ENCODE data around the gene HOTAIR.

HOTAIR gene

DNA sequence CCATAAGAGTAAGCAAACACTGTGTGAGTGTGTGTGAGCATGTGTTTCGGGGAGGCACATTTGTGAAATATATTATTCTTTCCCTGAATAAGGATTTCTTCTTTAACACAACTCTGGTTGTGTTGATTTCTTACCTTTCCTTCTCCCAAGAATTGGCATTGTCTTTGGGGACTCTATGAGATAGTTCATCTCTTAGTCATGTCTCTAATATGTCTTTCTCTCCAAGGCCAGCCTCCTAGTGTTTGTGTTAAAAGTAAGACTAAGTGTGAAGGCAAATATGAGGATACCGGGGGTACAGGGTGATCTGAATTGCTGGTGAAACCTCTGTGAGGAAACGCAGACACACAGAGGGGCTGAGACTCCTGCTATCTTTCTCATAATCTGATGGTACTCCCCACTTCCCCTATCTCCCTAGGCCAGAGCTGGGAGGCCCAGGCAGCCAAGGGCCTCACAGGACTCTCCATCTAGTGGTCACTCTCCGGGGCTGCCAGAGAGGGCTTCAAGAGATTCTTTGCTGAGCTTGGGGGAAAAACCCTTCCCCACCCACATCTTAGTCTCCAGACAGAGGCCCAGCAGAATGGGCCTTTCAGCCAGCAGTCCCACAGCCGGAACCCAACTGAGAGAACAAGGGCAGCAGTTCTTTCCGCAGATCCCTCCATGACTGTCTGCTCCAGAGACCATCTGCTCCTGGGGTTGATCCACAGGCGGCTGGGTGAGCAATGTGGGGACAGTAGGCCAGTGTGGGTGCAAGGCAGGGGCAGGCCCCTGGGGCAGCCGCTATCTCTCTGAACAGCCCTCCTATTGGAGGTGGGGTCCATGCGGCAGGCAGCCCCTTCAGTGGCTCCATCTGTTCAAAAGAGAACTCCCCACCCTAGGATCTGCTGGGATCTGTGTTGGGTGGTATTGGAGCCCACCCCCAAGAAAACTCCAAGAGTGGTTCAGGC, 25.8 kb downstream of the HOTAIR start:
- DNase-seq (ENCODE audit: low read depth), result no peak

DNA sequence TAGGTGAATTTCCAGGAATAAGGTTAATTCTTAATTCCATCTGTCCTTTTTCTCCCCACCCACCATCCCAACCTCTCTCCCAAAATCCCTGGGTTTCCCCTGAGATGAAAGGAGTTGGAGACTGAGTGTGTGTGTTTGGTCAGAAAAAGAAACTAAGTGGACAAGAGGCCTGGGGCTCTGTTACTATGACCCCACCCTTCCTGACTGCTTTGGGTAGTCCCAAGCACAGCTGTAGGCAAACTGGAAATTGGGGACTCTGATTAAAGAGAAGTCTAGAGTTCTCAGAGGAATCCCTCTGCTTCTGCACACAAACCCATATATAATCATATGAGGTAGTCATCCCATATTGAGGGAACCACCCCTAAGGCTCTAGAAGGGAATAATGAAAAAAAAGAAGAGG, 27.0 kb downstream of the HOTAIR start:
- no peak for DNase-seq (ENCODE audit: low read depth)

DNA sequence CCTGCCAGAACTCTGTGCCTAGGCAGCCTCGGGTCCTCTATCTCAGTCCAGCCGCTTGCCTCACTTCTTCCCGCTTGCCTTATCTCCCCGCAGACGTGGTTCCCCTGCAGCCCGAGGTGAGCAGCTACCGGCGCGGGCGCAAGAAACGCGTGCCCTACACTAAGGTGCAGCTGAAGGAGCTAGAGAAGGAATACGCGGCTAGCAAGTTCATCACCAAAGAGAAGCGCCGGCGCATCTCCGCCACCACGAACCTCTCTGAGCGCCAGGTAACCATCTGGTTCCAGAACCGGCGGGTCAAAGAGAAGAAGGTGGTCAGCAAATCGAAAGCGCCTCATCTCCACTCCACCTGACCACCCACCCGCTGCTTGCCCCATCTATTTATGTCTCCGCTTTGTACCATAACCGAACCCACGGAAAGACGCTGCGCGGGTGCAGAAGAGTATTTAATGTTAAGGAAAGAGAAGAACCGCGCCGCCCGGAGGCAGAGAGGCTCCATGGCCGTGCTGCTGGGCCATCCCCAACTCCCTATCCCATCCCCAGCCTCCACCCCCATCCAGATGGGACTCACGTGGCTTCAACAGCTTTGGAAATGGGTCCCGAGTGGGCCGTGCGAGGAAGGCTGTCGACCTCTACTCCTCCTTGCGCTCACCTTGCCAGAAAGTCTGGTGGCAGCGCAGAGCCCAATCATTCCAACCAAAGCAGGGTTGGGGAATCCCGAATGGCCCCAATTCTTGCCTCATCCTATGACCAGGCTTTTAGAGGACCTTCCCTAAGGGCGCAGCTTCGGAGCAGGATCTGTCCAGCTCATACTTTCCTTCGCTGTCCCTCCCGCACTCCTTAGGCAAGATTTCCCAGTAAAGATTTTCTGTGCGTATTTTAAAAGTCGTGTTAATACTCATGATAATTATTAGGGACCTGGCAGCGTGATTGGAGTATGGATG, 29.6 kb downstream of the HOTAIR start:
- DNase-seq (ENCODE audit: low read depth), result no peak

DNA sequence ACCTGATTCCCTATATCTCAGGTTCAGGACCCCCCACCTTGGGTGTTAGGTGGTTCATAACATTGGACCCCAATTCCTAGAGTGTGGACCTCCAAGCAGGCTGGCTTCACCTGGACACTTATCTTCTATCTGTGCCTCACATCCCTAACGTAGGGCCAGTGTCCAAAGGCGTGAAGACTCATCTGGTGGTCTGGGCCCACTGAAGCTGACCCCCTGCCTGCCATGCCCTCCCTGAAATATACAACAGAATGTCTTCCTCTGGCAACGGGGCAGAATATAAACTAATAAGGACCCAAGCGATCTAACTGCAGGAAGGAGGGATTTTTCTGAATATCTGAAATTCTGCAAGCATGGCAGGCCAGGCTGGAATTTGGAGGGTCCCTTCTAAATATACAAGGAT, 30.5 kb downstream of the HOTAIR start:
- no peak for DNase-seq (ENCODE audit: low read depth)

DNA sequence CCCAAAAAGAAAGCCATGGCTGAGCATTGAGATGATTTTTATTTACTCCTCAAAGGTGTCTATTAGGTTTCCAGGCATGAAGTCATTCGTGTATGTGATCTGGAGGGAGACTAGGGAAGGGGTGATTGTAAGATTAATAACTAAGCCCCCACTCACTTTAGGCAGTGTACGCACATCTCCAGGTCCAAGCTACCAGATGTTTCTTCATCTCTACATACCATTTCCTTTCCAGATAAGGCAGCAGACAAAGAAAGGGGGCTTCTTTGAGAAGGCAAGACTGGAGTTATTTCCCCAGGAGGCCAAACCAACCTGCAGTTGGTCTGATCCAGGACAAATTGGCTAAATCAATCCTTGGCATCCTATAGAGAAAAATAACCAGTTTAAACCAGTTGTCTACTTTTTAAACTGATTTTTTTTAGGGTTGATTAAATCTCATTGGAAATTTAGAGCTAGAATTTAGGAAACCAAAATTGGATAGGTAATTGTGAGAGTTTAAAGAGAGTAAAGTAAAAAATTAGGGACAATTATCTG, 32.2 kb downstream of the HOTAIR start:
- no peak for DNase-seq (ENCODE audit: low read depth)

DNA sequence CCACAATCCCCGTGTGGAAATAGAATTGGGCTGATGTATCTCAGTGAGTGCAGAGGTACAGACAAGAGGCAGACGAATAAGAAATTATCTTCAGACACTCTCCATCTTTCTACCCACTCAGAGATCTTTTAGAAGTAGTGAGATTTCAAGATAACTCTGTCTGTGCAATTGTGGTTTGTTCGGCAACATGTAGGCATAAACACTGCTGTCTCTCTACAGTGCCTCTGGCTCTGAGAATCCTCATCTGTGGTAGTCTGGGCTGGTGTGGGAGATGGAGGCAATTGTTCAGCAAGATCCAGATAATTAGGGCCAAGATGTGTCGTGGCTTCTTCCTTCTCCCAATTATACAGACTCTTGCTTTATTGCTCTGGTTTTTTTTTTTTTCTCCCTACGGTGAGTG, 33.0 kb downstream of the HOTAIR start:
- no peak for DNase-seq (ENCODE audit: low read depth)

DNA sequence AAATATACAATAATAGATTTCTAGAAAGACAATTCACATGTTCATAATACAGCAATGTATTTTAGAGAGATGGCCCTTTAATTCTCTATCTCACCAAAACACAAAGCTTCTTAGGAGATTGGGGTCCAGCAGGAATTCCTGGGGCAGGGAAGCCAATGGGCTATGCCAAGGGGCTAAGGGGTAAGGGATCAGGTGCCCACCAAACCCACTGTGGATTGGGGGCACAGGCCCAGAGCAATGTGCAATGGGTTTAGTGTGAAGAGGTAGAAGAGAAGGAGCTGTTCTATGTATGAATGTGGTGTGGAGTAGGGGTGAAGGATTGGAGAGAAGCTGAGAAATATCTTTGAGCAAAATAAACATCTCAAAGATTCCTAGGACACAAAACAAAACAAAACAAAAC, 33.6 kb downstream of the HOTAIR start:
- DNase-seq (ENCODE audit: low read depth), result no peak

DNA sequence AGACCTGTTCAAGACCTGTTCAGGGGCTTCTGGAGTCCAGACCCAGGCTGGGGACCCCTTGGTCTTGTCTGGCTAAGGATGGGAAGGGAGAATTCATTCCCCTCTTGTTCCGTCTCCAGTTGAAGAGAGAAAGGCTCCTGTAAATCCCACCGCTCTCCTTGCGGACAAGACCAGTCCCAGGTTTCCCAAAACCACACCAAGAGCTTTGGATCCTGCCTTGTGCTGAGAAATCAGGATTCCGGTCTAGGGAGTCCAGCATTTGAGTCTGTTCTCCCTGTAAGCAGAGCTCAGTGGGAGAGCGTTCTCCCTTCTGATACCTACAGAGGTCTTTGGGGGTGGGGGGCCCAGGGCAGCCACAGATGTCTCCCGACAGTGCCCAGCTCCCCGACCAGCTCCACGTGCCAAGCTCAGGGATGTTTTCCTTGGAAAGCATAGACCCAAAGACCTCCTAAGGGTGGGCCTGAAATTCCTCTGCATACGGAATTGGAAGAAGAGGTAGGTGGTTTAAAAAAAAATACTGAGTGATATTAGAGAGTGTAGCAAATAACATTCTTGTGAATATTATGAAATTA, 34.2 kb downstream of the HOTAIR start:
- no peak for DNase-seq (ENCODE audit: low read depth)

DNA sequence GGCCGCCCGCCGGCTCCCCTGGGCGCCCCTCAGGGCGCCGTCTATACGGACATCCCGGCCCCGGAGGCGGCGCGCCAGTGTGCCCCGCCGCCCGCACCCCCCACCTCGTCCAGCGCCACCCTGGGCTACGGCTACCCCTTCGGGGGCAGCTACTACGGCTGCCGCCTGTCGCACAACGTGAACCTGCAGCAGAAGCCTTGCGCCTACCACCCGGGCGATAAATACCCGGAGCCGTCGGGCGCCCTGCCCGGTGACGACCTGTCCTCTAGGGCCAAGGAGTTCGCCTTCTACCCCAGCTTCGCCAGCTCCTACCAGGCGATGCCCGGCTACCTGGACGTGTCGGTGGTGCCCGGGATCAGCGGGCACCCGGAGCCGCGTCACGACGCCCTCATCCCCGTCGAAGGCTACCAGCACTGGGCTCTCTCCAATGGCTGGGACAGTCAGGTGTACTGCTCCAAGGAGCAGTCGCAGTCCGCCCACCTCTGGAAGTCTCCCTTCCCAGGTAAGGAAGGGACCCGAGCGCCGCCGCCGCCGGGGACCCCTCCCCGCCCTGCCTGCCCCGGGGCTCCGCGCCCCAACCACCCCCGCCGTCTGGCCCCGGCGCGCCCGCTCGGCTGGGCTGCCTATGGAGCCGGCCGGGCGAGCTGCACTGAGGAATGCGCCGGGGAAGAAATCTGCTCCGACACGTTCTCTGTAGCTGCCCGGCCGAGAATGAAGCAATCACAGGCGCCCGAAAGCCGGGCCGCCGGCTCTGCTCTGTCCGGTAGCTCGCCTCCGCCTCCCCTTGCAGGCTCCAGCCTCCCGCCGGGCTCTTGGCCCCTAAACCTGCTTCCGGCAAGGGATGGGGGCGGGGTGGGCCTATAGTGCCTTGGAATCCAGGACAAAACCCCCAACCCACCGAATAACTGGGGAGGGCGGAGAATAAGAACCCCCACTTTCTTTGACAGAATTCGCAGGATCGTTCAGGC, 35.3 kb downstream of the HOTAIR start:
- peak; percentile 37 for DNase-seq (ENCODE audit: low read depth)

DNA sequence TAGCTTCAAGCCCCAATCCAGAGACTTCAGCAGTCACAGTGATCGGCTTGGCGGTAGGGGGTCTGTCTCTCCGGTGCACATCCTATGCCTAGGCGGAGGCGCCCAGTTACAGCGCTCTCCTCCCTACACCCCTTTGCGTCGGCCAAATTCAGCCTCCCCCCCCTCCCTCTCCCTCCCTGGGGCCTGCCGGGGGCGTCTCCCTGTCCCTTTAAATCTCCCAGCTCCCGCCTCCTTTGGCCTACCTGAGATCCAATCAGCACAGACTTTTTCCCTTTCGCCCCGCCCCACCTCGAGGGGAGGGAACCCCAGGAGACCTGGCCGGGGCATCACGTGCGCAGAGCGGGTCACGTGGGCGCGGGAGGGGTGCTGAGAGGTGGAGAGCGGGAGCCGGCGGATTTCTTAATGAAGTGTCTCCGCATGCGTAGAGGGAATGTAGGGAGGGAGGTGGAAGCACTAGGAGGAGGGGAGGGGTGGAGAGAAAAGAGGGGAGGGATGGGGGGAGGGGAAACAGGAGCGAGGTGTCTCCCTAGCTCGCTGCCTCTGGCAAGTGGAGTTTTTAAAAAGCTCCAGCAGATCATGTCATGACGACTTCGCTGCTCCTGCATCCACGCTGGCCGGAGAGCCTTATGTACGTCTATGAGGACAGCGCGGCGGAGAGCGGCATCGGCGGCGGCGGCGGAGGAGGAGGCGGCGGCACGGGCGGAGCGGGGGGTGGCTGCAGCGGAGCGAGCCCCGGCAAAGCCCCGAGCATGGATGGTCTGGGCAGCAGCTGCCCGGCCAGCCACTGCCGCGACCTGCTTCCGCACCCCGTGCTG, 36.2 kb downstream of the HOTAIR start, which contains the start of gene HOXC13:
Gene HOXC13 (plus strand): TSS at position 506 of the 815 bp plus-strand sequence. CDS start 76 bp downstream, at position 582.
- peak; percentile 95 for DNase-seq (ENCODE audit: low read depth)

DNA sequence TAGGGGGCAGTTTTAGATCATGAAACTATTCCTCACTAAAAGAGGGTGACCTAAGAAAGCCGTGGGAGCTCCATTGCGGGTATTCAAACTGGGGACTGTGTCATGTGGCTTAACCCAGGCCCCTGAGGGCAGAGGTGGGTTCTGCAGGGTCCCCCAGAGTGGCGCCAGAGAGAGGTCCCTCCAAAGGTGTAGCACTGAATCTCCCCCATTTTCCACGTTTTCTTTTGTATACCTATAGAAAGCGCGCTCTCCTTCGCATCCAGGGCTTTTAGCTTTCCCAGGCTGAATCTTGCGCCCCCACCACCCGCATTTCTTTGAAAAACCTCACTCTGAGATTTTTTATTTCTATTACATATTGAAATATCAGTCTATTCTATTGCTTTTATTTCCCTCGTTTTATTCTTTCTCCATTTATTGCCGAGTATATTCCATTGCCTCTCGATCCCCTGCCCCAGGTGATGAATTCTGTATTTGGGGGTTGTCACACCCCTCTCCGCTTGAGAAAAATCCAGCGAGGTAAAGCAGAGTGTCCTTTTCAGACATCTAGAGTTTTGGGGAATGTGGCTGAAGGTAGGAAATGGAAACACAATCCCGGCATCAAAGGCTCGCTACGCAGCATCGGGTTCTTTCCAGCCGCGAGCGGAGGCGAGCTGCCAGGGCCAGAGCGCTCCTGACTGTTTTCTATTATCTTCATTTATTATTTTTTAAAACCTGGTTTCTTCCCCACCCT, 37.0 kb downstream of the HOTAIR start:
- no peak for DNase-seq (ENCODE audit: low read depth)

DNA sequence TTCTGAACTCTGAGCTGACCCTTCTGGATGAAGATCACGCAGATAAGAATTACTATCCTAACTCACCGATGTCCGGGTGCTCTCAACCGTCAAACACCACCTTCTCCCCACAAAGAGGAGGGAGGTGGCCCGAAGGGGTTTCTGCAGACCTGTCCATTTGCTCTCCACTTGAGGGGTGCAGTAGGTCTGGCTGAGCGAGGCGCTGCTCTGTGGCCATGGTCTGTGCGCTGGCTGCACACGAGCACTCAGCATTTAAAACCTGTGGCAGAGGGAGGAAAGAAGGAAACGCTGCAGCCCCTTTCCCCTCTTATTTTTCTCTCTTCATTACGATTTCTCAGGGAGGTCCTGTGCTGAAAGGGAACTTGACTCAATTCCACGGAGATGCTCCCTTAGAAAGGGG, 37.7 kb downstream of the HOTAIR start:
- DNase-seq (ENCODE audit: low read depth), result no peak

DNA sequence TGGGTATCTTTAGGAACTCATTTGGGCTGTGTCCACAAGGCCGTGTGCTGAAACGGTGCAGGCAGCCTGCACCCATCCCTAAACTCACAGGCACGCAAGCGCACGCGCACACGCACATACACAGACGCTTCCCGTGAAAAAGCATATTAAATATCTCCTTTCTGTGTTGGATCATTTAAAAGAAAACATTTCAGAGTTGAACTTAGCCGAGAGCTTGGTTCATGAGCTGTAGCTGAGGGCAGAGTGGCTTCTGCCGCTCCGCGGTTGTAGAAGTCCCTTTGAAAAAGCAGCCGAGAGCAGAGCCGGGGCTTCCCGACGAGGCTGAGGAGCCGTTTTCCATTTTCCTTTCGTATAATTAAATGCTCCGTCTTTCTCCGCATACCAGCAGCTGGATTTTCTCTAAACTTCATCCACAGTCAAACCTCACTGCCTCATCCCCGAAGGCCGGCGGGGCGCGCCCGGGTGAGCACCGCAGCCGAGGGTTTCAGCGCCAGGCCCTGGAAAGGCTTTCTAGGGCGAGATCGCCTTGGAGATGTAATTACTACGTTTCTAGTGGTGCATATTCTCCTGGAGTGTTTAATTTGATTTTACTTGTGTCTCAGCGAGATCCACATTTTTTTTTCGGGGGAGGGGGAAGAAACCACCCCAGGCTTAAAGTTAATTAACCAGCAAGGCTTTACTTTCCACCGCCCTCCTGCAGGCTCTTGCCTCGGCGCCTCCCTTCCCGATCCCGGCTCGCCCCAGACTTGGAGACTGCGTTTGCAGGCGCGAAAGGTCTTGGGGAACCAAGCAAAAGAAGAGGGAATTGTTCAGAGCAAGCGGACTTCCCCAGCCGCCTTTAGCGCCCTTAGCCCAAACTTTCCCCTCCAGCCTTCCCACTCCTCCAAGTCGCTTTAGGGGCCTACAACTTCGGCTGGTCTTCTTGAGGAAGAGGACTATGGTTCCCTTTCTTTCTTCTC, 39.1 kb downstream of the HOTAIR start:
- DNase-seq (ENCODE audit: low read depth), result no peak

DNA sequence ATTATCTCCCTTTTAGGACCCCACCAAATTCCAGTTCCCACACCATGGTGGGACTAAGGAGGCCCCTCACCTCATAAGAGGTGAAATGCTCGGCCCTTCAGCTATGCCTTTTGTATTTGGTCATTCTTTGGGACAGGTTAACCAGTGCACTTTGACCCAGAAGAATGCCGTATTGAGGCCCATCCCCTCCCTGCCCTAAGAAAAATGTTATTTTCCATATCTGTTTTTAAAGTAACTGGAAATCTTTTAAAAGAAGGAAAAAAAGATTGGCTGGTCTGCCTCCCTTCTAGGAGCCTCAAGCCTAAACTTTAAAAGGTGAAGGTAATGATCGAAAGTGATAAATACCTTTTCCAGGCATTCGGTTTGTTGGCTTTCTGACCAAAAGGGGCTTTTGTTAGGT, 41.8 kb downstream of the HOTAIR start:
- DNase-seq (ENCODE audit: low read depth), result no peak

DNA sequence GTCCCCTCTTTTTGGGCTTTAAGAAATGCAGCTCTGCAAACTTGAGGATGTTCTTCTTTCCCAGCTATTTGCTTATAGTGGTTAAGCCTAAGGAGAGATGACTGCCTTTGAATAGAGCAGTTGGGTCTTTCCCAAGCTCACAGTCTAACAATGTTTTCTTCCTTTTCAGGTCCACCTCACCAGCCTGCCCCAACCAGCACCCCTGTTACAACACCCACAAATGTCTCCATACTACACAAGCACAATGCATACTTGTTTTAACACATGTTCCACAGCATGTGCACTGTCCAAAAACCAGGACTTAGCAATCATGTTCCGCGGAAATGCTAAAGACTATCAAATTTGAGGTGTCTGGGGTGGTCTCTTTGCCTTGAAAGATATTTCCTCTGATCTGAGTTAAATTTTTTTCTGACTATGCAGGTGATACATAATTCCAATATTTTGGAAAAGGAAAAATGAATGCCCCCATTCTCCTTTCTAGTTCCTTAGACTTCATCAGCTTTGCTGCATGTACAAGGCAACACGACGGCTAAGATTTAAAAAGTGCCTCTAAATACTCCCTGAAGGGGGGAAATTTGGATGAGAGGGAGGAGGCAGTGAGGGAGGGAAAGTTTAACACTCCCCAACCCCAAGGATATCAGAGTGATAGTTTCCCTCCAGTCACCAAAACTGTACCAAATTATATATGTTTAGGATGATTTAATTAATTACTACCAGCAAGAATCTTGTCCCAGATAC, 42.7 kb downstream of the HOTAIR start:
- no peak for DNase-seq (ENCODE audit: low read depth)

DNA sequence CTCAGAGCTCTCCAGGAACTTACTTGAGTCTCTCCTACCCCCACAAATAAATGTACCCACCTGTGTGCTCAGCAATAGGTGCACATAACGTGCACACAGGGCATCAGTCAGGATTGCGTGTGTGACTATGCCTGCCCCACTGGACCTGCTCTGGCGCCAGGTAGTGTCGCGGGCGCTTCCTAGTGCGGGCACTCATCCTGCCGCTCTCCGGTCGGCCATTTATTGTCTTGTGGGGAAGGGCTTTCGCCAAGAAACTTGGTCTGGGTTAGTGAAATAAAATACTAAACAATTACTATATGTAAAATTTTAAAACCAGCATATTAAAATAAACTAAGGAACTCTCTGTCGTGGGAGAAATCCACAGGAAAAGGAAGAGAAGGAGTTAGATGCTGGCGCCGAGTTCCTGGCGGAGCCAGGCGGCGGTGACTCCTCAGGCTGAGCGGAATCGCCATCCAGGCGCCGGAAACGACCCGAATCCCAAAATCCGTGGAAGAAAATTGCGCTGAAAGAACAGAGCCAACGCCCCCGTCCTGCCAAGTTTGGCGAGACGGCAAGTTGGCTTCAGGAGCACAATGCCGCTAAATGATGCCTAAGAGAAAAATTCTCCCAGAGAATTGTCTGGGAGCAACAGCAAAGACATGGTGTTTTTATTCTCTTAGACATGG, 44.0 kb downstream of the HOTAIR start:
- DNase-seq (ENCODE audit: low read depth), result no peak

DNA sequence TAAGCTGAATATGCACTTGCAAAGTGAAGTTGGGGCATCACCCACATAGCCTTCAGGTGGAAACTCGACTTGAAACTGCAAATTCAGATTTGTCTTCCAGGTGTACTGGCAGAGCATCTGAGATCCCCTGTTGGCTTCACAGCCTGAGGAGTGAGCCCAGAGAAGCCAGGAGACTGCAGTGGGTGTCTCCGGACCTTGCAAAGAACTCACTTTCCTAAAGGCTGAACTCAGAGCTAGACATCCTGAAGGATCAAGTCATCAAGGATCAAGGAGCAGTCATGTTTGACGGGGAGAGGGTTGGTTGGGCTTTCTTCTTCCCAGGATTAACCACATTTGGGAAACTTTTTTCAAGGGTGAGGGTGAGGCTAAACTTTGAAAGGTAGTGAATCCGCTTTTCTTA, 45.2 kb downstream of the HOTAIR start:
- DNase-seq (ENCODE audit: low read depth), result no peak
